ENCODE measurements around the gene TPSG1. TPM values are rescaled to one million over a fixed set of nuclear protein-coding genes. Genes with fewer than 3 reads are reported as not detected.
"Not testable (repeated sequence)": the region's sequence is repeated elsewhere in the genome, so short reads cannot be mapped to it uniquely, and the experiment has no call there.

The TPSG1 gene
- total and polyA plus RNA-seq, 2 experiments from 2014 or later = 0.81 TPM; not detected in 1

DNA sequence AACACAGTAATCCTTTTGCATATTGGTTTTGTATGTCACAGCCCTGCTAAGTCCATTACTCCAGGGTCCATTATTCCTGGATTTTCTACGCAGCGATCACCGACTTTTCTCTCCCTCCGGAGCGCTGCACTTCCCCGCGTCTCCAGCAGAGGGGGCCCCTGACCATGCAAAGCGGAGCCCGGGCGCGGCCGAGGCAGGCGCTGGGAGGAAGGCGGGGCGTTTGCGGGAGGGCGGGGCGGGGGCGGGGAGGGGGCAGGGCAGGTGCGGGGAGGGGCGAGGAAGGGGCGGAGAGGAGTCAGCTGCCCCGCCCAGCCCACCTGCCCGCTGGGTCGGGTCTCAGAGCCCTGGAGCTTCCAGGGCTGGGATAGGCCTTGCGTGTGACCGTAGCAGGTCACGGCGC, 11.6 kb upstream of the TPSG1 start:
- not testable (repeated sequence) for H3K27me3 ChIP-seq (ENCODE audit: insufficient read depth); H3K4me3 Mint-ChIP-seq; H3K4me1 Mint-ChIP-seq; H3F3A ChIP-seq (replicated peaks; ENCODE audit: low read depth); H3K4me1 ChIP-seq (ENCODE audit: insufficient read depth); H3K27ac Mint-ChIP-seq; H3K36me3 ChIP-seq (ENCODE audit: insufficient read depth); H3K27ac ChIP-seq (ENCODE audit: low read depth); H3K4me2 ChIP-seq; H4K20me1 ChIP-seq (replicated peaks; ENCODE audit: insufficient read depth); H2AFZ ChIP-seq; H3K36me3 Mint-ChIP-seq (ENCODE audit: low read depth); H3K9me2 ChIP-seq (ENCODE audit: insufficient read depth); H3K79me2 ChIP-seq (replicated peaks; ENCODE audit: insufficient read depth); H3K9me3 Mint-ChIP-seq; H3K4me3 ChIP-seq; H3K27me3 Mint-ChIP-seq (ENCODE audit: insufficient read depth, low read depth, poor library complexity); DNase-seq (ENCODE audit: low spot score)
- peak; percentile 37 for ATAC-seq

DNA sequence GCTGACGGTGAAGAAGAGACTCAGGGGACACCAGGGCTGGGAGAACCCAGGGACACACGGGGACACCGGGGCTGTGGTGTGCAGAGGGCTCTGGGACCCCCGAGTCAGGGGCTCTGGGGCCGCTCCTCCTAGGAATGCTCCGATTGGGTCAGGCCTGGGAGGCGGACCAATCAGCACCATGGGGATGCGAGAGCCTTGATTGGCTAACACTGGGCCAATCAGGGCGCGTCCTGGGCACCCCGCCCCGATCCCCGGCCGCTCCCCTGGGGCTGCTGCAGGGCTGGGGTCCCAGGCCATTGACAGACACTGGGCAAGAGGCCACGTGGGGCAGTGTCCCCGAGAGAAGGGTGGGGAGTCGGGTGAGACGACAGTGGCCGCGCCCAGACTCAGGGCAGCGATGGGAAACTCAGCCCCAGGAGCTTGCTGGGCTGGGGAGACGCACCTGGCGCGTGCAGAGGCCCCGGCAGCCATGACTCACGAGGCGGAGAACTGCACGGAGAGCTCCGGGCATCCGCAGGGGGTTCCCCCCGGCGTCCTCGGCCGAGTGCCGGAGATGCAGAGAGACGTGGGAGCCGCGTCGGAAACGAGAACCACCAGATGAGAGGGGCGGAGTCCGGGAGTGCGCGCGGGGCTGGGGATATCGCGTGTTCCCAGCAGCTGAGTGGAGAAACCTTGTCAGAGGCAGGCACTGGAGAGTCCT, 7.1 kb upstream of the TPSG1 start:
- not testable (repeated sequence) for H3K27ac Mint-ChIP-seq; H3K36me3 Mint-ChIP-seq (ENCODE audit: low read depth); H3K27me3 Mint-ChIP-seq (ENCODE audit: insufficient read depth, low read depth, poor library complexity); H3K9me3 Mint-ChIP-seq; H3F3A ChIP-seq (replicated peaks; ENCODE audit: low read depth); H3K9me2 ChIP-seq (ENCODE audit: insufficient read depth); H3K4me1 ChIP-seq (ENCODE audit: insufficient read depth); H3K4me2 ChIP-seq; H3K79me2 ChIP-seq (replicated peaks; ENCODE audit: insufficient read depth); H3K4me3 ChIP-seq; H3K4me3 Mint-ChIP-seq; DNase-seq (ENCODE audit: low spot score); H2AFZ ChIP-seq; H3K4me1 Mint-ChIP-seq; H4K20me1 ChIP-seq (replicated peaks; ENCODE audit: insufficient read depth); H3K27me3 ChIP-seq (ENCODE audit: insufficient read depth); H3K27ac ChIP-seq (ENCODE audit: low read depth); H3K36me3 ChIP-seq (ENCODE audit: insufficient read depth)
- ATAC-seq = peak; percentile 87

DNA sequence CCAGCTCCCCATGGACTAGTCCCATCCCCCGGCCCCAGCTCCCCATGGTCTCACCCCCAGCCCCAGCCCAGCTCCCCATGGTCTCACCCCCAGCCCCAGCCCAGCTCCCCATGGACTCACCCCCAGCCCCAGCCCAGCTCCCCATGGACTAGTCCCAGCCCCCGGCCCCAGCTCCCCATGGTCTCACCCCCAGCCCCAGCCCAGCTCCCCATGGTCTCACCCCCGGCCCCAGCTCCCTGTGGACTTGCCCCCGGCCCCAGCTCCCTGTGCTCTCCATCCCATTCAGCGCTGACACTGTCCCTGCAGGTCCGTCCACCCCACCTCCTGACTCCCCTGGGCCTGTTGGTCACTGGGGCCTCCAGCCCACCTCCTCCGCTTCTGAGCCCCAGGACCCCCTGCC, 6.2 kb upstream of the TPSG1 start:
- H3K36me3 Mint-ChIP-seq (ENCODE audit: low read depth); H3K36me3 ChIP-seq (ENCODE audit: insufficient read depth); DNase-seq (ENCODE audit: low spot score); H3K27me3 ChIP-seq (ENCODE audit: insufficient read depth); H3K9me3 Mint-ChIP-seq; H3K4me1 Mint-ChIP-seq; H3K27me3 Mint-ChIP-seq (ENCODE audit: insufficient read depth, low read depth, poor library complexity); H2AFZ ChIP-seq; H3K4me2 ChIP-seq; H3K27ac Mint-ChIP-seq; H3K27ac ChIP-seq (ENCODE audit: low read depth); H3F3A ChIP-seq (replicated peaks; ENCODE audit: low read depth); H4K20me1 ChIP-seq (replicated peaks; ENCODE audit: insufficient read depth); H3K9me2 ChIP-seq (ENCODE audit: insufficient read depth); H3K4me1 ChIP-seq (ENCODE audit: insufficient read depth); H3K79me2 ChIP-seq (replicated peaks; ENCODE audit: insufficient read depth); H3K4me3 Mint-ChIP-seq; ATAC-seq; H3K4me3 ChIP-seq: not testable (repeated sequence)

DNA sequence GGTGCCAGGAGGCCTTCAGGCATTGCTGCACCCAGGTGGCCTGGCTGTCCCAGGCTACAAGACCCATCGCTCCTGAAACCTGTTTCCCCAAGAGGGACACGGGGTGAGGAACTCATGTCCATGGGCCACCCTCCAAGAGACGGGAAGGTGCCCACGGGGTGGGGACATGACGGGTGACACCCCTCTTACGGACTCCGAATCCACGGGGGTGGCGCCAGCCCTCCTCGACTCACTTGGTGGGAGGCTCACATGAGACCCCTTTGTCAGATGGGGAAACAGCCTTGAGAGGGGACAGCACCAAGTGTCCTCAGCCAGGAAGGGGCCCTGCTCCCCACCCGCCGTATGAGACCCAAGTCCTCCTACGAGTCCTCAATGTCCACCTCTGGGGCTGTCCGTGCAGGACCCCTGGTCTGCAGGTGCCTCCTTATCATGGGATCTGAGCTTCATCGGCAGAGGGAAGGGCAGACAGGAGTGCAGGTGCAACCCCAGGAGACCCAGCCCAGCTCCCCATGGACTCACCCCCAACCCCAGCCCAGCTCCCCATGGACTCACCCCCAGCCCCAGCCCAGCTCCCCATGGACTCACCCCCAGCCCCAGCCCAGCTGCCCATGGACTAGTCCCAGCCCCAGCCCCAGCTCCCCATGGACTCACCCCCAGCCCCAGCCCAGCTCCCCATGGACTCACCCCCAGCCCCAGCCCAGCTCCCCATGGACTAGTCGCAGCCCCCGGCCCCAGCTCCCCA, 5.6 kb upstream of the TPSG1 start:
- not testable (repeated sequence) for DNase-seq (ENCODE audit: low spot score); H3K36me3 ChIP-seq (ENCODE audit: insufficient read depth); H3K27ac Mint-ChIP-seq; H3K9me3 Mint-ChIP-seq; H3K4me2 ChIP-seq; H4K20me1 ChIP-seq (replicated peaks; ENCODE audit: insufficient read depth); H3K9me2 ChIP-seq (ENCODE audit: insufficient read depth); H3K4me1 Mint-ChIP-seq; H3K27me3 ChIP-seq (ENCODE audit: insufficient read depth); H2AFZ ChIP-seq; H3K36me3 Mint-ChIP-seq (ENCODE audit: low read depth); H3K79me2 ChIP-seq (replicated peaks; ENCODE audit: insufficient read depth); H3F3A ChIP-seq (replicated peaks; ENCODE audit: low read depth); H3K27ac ChIP-seq (ENCODE audit: low read depth); ATAC-seq; H3K27me3 Mint-ChIP-seq (ENCODE audit: insufficient read depth, low read depth, poor library complexity); H3K4me3 ChIP-seq; H3K4me1 ChIP-seq (ENCODE audit: insufficient read depth); H3K4me3 Mint-ChIP-seq

DNA sequence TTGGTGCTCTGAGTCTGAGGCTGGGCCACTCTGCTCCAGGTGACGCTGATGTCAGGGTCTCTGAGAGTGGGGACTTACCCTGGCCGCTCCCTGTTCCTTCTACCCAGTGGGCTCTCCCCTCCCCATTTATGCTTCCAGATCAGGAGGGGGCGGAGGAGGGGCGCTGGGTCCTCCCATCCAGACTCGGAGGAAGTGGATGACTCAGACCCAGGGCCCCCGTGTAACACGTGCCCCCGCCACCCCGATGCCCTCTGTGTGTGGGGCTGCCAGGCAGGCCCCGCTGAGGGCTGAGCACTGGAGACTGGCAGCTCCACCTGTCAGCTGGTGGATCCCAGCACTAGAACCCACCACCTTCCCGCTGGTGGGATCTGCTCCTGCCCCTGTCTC, 5.0 kb upstream of the TPSG1 start, which contains the start of gene TPSB2:
Gene TPSB2, minus strand, starts transcription at position 101 of the 387 bp plus-strand sequence. CDS start 233 bp downstream, outside the sequence.
- not testable (repeated sequence) for ATAC-seq; H3K27ac ChIP-seq (ENCODE audit: low read depth); H3K36me3 Mint-ChIP-seq (ENCODE audit: low read depth); H3K27me3 ChIP-seq (ENCODE audit: insufficient read depth); H3K36me3 ChIP-seq (ENCODE audit: insufficient read depth); H3F3A ChIP-seq (replicated peaks; ENCODE audit: low read depth); H3K79me2 ChIP-seq (replicated peaks; ENCODE audit: insufficient read depth); DNase-seq (ENCODE audit: low spot score); H3K4me2 ChIP-seq; H3K9me3 Mint-ChIP-seq; H3K9me2 ChIP-seq (ENCODE audit: insufficient read depth); H3K4me3 Mint-ChIP-seq; H3K4me3 ChIP-seq; H4K20me1 ChIP-seq (replicated peaks; ENCODE audit: insufficient read depth); H3K4me1 Mint-ChIP-seq; H2AFZ ChIP-seq; H3K27ac Mint-ChIP-seq; H3K4me1 ChIP-seq (ENCODE audit: insufficient read depth)
- H3K27me3 Mint-ChIP-seq (ENCODE audit: insufficient read depth, low read depth, poor library complexity) = peaks cover 11% of the 10 kb centered on the region

DNA sequence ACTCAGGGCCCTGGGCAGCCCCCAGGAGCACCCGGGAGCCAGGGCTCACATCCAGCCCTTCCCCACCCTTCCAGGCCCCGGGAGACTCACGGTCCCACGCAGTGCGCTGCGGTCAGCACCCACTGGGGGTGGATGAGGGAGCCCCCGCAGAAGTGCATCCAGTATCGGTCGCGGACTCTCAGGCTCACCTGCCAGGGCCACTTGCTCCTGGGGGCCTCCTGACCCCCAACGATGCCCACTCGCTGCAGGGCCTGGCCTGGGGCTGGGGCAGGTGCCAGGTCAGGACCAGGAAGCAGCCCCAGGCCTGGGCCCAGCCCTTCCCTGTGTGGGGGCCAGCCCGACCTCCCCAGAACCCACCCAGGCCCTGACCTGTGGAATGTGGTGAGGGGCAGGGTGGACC, 4.4 kb upstream of the TPSG1 start:
- not testable (repeated sequence) for DNase-seq (ENCODE audit: low spot score); H3K27ac Mint-ChIP-seq; H3K27ac ChIP-seq (ENCODE audit: low read depth); H3F3A ChIP-seq (replicated peaks; ENCODE audit: low read depth); H3K36me3 Mint-ChIP-seq (ENCODE audit: low read depth); H3K9me2 ChIP-seq (ENCODE audit: insufficient read depth); H3K4me3 Mint-ChIP-seq; H3K27me3 ChIP-seq (ENCODE audit: insufficient read depth); H3K4me1 ChIP-seq (ENCODE audit: insufficient read depth); H3K4me1 Mint-ChIP-seq; H2AFZ ChIP-seq; H3K79me2 ChIP-seq (replicated peaks; ENCODE audit: insufficient read depth); H4K20me1 ChIP-seq (replicated peaks; ENCODE audit: insufficient read depth); H3K9me3 Mint-ChIP-seq; H3K4me2 ChIP-seq; H3K36me3 ChIP-seq (ENCODE audit: insufficient read depth); H3K4me3 ChIP-seq; ATAC-seq
- H3K27me3 Mint-ChIP-seq (ENCODE audit: insufficient read depth, low read depth, poor library complexity) = peaks cover 11% of the 10 kb centered on the region

Data from GM23338 (cell line).